Suppressor macrophage (primary cell): ENCODE data around the gene UGT1A1.

Experiments
- DNase-seq, 4 experiments: peaks; one replicate each; pipeline ENCODE4 v3.0.0-alpha.2; 2020 to 2022

UGT1A1 gene

GRCh38 chr2:233758849-233759248, 1.2 kb upstream of the UGT1A1 start:
- no peak for DNase-seq

GRCh38 chr2:233761040-233761769, 1.1 kb downstream of the UGT1A1 start:
- DNase-seq, result no peak

DNA sequence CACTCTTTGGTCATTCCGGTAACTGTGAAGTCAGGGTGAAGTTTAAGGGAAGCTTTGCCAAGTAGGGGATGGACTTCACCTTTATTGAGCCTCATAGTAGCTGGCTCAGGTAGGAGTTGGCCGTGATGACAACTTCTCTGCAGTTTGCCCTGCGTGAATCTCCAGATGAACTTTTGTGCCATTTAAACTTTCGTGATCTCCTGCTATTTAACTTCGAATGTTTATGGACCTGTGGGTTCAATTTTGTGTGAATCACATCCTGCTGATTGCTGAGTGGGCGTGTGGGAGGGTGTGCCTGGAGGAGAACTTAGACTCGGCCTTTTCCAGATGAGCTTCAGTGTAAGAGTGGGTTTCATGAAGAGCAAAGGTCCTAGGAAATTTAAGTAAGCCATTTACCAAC, 4.2 kb downstream of the UGT1A1 start:
- DNase-seq, result peak; percentile 5 to 39 (median 33)

DNA sequence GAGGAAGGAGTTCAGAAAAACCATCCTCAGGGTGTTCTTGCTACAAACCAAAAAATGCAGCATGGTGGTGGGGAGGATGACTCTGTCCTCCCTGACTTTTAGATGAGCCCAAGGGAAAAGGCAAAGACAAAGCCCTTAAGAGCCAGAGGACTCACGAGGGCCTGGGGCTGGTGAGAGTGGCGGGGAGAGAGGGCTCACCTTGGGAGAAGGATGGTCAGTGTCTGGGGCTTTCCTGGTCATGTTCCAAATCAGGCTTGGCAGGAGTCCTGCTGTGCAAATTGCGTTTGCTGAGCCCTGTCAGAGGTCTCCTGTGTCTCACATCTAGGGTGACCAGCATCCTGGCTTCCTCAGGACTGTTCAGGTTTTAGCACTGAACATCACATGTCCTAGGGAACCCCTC, 4.7 kb downstream of the UGT1A1 start:
- DNase-seq, result no peak

DNA sequence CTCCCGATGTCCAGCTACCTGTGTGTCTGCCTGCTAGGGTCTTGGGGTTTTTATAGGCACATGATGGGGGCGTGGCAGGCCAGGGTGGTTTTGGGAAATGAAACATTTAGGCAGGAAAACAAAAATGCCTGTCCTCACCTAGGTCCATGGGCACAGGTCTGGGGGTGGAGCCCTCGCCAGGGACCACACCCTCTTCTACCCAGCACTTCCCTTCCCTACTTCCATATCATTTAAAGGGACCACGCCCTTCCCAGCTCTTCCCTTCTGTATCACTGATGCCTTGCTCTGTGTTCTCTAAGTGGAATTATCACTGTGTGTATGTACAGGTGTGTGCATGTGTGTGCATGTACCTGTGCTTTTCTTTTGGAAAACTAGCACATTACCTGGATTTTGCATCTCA, 6.3 kb downstream of the UGT1A1 start:
- DNase-seq, result no peak

GRCh38 chr2:233768076-233768475, 8.0 kb downstream of the UGT1A1 start:
- no peak for DNase-seq

- DNase-seq, result no peak
Measured at GRCh38 chr2:233769260-233769659, 9.2 kb downstream of the UGT1A1 start.

GRCh38 chr2:233772153-233772552, 12.1 kb downstream of the UGT1A1 start:
- DNase-seq, result no peak

DNA sequence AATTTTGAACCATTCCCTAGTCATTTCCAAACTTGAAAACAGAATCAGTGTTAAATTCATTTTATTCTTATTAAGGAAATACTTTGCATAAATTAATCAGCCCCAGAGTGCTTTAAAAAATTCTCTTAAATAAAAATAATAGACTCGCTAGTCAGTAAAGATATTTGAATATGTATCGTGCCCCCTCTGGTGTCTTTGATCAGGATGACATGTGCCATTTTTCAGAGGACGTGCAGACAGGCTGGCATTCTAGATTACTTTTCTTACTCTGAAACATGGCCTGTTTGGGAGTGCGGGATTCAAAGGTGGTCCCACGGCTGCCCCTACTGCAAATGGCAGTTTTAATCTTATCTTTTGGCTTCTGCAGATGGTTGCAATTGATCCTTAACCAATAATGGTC, 12.5 kb downstream of the UGT1A1 start:
- DNase-seq, result no peak

DNA sequence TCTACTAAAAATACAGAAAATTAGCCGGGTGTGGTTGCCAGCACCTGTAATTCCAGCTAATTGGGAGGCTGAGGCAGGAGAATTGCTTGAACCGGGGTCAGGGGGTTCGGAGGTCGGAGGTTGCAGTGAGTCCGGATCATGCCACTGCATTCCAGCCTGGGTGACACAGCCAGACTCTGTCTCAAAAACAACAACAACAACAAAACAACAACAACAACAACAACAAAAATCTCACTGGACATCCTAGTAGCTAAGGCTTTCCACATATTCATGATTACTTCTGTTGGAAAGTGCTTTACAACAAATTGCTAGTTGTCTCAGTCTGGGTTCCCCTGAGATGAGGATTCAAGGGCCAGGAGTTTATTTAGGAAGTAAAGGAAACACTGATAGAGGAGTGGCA, 13.8 kb downstream of the UGT1A1 start:
- no peak for DNase-seq

GRCh38 chr2:233775414-233775813, 15.3 kb downstream of the UGT1A1 start:
- DNase-seq, result no peak

DNA sequence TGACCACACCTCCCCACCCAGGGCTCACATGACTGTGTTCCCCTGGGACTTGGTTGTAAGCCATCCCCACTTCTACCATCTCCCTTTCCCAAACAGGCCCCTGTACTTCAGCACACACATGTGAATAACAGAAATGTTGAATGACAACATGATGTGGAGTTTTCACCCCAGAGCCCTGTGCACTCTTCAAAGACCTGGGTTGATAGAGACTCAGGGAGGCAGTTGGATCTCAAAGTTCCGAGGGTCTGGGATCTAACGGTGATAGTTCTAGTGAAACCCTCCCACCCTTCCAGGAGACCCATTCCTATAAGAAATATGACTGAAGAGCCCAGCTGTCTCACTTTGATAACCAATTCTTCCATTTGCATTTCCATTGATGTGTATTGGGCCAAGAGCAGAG, 18.0 kb downstream of the UGT1A1 start, which contains the start of gene MROH2A:
Gene MROH2A (plus strand): TSS at position 301 of the 400 bp plus-strand sequence. CDS start 1,029 bp downstream, outside the sequence.
- DNase-seq, result no peak

DNA sequence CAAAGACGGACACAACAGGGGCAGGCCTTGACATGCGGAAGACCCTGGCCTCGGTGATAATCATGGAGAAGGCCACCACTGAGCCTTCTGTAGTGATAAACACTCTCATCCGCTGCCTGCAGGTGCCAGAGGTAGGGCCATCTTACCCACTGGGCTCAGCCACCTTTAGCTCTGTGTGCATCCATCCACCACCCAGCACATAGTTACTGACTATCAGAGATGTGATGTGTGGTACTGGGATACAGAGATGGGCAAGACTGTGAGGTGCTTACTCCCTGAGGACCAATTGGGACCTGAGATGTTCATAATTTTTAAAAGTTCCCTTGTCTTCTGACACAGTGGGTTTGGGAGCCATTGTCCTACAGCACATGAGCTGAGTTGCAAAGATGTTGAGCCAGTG, 19.7 kb downstream of the UGT1A1 start:
- no peak for DNase-seq

DNA sequence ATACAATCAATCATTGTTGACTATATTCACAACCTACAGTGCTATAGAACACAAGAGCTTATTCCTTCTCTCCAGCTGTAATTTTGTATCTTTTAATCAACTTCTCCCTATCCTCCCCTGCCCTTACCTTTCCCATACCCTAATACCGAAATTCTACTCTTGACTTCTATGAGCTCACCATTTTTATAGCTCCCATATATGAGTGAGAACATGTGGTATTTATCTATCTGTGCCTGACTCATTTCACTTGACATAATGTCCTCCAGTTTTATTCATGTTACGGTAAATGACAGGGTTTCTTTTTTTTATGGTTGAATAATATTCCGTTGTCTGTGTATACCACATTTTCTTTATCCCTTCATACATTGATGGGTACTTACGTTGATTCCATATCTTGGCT, 20.7 kb downstream of the UGT1A1 start:
- DNase-seq, result no peak

GRCh38 chr2:233789554-233789953, 29.5 kb downstream of the UGT1A1 start:
- no peak for DNase-seq

GRCh38 chr2:233791151-233791882, 31.2 kb downstream of the UGT1A1 start:
- DNase-seq, result no peak

GRCh38 chr2:233791883-233792329, 31.8 kb downstream of the UGT1A1 start:
- no peak for DNase-seq

- no peak for DNase-seq
Measured at GRCh38 chr2:233792720-233793119, 32.6 kb downstream of the UGT1A1 start.

DNA sequence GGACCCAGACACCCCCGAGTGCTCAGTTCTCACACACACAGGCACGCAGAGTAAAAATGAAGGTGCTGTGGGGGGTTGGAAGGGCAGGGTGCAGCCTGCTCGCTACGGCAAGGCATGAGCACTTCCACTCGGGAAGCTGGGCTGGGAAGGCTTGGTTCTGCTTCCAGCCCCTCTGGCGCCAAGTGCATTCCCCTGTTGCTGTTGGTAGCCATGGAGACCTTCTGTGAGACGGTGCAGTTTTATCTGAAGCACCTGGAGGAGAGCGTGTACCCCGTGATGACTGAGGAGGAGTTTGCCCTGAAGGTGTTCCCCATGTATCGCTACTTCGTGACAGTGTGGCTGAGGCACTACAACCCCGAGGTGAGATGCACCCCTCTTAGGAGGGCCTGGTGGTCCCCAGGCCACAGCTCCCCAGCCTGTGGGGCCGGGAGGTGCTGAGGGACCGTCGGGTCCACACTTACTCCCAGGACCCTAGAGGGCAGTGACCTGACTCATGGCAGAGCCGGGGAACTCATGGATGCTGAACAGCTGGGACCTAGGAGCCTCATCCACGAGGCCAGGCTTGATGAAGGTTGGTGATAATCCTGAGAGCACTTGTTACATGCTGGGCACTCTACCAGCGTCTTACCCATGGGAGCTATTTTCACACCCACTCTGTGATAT, 33.5 kb downstream of the UGT1A1 start:
- DNase-seq, result no peak

GRCh38 chr2:233794128-233794658, 34.1 kb downstream of the UGT1A1 start:
- no peak for DNase-seq

DNA sequence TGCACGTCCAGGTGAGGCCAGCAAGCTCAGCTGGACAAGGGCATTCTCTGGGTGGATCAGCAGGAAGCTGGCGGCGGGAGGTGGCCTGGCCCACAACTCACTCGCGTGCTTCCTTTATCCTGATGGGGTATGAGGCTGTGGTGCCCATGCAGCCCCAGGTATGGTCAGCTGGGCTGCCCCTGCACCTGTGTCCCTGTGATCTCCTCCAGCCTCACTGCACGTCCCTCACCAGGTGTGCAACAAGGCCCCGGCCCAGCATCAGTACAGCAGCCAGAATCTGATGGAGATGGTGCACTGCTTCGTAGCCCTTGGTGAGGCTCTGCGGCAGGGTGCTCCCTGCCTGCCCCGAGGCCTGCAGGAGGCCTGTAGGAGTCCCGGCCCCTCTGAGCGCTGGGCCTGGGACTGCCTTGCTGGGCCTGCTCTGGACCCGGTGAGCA, 35.7 kb downstream of the UGT1A1 start:
- no peak for DNase-seq

- DNase-seq, result no peak
Measured at GRCh38 chr2:233796254-233796653, 36.2 kb downstream of the UGT1A1 start.
